Activated naive CD4-positive, alpha-beta T cell (primary cell): Measurements from ENCODE around the gene CCDC77.

Experiments used
- DNase-seq, 4 experiments: peaks; one replicate each; lab custom pipeline; 2025; lab: John Stamatoyannopoulos, UW

Gene CCDC77

DNA sequence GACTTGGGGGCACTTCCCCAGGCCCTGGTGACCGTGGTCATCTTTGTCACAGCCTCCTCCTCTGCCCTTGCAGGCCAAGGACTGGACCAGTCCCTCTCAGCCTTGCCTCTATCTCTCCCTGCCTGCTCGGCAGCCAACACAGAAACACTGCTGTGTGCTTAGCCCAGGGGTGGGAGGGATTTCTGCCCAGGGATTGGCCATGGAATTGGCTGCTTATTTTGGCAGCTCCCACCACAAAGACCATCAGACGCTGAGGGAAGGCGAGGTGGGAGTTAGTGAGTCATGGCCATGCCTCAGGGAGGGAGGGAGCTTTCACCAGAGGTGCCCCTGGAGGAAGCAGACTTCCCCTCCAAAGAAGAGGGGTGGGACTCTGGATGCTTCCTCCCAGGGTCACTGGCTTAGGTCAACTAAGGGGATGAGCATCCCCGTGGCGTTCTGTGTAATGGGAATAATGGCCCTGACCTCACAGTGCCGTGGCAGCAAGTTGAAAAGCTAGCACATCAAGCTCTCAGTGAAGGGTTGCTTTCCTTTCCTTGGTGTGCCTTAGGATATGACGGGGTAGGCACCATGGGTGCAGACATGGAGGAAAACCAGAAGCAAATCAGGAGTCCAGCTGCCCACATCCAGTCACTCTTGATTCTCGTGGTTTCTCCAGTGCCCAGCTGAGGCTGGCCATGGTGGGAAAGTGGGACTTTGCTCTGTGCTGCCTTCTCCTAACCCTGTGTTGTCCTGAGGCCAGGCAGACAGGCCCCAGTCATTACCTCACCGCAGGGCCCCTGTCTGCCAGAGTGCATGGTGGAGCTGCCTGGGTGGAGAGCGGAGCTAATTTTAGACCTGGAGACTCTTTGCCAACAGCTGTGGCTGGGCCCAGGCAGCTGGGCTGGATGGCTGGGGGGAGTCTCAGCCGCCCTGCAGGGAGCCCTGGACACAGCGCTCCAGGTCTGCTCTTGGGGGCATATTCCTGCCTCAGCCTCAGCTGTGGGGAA lies 79.7 kb downstream of the CCDC77 start:
- DNase-seq: no peak

DNA sequence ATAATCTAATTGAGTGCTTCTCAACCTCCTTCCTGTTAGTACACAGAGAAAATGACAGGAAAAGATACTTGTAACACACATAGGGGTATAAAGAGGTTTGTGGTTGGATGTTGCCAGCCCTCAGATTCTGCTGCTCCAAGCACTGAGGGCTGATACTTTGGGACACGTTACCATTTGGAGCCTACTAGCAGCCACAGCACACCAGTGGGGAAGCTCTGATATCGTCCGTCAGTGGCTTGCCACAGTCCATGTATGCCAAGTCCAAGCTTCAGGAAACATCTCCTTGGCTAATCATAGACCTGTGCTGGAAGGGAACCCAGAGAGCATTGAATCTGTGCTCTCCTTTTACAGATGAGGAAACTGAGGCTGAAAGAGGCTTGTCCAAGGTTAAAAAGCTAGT lies 80.6 kb downstream of the CCDC77 start:
- no peak for DNase-seq

DNA sequence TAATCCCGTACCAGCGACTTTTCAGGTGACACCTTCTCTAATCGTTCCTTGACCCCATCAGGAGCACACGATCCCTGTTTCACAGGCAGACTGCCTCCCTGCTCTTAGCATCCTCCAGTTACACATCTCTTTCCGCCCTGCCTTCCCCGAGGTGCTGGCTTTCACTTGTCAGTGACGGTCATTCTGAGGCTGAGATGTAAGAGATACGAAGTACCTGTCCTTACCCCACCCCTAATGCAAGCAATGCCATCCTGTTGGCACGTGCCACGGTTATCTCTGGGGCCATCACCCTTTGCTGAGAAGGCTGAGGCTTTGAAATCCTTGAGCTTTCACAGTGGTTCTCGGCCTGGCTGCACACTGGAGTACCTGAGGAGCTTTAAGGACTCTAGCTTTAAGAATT lies 82.7 kb downstream of the CCDC77 start:
- no peak for DNase-seq

DNA sequence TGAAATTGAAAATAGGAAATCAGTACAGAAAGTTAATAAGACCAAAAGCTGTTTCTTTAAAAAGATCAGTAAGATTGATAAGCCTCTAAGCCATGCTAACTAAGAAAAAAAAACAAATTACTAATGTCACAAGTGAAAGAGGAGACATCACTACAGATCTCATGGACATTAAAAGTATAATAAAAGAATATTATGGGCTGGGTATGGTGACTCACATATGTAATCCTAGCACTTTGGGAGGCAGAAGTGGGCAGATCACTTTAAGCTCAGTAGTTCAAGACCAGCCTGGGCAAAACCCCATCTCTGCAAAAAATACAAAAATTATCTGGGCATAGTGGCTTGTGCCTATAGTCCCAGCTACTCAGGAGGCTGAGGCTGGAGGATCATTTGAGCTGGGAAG lies 88.8 kb downstream of the CCDC77 start:
- DNase-seq: no peak
